Stimulated activated CD8-positive, alpha-beta memory T cell treated with anti-CD3 and anti-CD28 coated beads, Interleukin-12 subunit alpha, Interleukin-12 subunit beta, amount 100 ng/mL, for 4 hours (primary cell): ENCODE results near the gene RGCC.
"Not testable (repeated sequence)": the region's sequence is repeated elsewhere in the genome, so short reads cannot be mapped to it uniquely, and the experiment has no call there.

Source experiments
- DNase-seq: peaks from one replicate; pipeline ENCODE4 v3.0.0-alpha.2; 2020; ENCODE audit warnings: low read depth

RGCC gene

GRCh38 chr13:41490371-41491015 is 33.1 kb downstream of the RGCC start:
- DNase-seq: no peak

GRCh38 chr13:41491436-41491835 is 34.1 kb downstream of the RGCC start:
- DNase-seq: no peak

DNA sequence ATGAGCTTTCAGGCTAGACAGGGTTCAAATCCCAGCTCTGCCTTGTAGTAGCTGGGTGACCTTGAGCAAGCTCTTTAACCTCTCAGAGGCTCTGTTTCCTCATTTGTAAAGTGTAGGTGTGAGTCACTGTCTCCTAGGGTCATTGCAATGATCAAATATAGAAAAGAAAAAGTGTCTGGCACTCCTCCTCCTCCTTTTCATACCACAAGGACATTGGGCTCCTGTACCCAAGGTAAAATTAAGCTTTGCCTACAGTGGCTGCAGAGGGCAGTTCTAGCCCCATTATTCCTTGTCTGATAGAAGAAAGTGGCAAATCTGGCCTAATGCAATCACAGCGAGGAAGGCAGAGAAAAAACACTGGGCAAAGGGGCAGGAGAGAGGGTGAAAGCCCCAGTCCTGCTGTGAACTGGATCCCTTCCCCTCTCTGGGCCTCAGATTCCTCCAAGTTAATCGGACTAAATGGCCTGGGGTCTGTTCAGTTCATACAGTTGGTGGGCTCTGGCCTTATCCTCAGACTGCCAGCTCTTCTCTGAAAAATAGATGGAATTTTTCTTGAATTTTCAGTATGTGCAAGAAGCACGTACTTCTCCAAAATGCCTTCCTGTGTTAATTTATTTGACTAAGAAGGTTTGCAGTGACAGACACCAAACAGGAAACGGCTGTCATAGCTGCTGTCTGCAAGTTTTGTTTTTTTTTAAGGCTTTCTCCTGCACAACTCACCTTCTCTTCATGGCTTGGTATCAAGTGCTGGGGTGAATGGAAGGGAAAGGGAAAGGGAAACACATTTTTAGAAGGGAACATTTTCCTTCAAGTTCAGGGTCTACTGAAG is 35.3 kb downstream of the RGCC start:
- no peak for DNase-seq

DNA sequence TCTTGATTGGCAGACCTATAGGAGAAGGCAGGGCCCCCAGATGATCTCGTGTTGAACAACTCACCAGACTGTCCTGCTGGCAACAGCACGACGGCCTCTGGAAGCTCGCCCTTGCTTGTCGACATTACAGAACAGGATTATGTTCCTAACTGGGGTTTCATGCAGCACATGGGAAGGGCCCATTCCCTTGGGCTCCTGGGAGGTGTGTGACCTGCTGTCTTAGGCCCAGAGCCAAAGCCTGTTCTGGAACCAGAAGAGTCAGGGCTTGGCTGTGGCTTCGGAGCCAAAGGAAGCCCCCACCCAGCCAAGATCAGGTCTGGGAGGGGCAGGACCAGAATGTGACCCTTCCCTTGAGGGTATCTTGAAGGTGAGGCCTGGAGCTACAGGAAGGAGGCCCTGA is 36.9 kb downstream of the RGCC start:
- DNase-seq: no peak

DNA sequence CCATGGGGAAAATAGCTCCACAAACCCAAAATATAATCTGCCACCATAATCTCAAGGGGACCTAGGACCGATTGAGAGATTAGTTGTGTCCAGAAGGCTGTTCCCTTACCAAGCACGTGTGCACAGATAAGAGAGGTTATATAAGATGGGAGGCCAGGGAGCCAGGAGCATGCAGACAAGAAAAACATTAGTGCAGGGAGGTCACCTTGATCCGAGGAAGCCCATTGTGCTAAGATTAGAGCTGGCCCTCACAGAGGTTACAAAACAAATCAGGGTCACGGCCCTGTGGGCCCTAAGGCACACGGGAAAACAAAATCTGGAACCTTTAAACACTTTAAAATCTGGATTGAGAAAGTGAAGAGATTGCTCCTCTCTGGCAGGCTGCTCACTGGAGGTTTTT is 37.7 kb downstream of the RGCC start:
- DNase-seq: no peak

GRCh38 chr13:41496420-41497234 is 39.3 kb downstream of the RGCC start:
- DNase-seq: no peak

GRCh38 chr13:41497436-41497835 is 40.1 kb downstream of the RGCC start:
- DNase-seq: no peak

- DNase-seq: no peak
These were observed 42.1 kb downstream of the RGCC start for GRCh38 chr13:41499452-41499851.

DNA sequence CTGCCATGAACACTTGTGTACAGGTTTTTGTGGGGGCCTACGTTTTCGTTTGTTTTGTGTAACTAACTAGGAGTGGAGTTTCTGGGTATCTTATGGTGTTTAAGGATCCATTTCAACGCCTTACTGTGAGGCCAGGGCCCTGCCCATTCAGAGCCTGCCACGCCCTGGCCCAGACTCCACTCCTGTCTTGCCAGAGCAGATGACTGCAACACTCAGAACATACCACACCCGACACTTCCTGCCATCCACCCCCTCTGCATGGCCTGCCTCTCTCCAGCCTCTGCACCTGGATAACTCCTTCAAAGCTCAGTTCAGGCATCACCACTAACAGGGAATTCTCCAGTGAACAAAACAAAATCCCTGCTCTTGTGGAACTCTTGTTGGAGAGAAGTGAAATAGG is 43.2 kb downstream of the RGCC start:
- DNase-seq: no peak

DNA sequence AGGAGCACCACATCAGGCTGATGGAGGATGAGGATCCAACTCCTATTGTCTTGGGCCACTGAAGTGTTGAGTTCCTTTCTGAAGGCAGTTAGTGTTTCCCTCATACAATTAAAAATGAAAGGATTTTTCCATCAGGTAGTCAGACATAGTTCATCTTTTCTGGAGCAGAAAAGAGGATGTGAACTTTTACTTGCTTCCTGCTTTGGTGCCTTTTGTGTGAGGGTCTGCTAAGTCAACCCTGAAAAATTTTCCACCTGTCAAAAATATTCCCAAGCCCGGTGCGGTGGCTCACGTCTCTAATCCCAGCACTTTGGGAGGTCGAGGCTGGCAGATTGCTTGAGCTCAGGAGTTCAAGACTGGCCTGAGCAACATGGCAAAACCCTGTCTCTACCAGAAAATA is 43.9 kb downstream of the RGCC start:
- DNase-seq: no peak

DNA sequence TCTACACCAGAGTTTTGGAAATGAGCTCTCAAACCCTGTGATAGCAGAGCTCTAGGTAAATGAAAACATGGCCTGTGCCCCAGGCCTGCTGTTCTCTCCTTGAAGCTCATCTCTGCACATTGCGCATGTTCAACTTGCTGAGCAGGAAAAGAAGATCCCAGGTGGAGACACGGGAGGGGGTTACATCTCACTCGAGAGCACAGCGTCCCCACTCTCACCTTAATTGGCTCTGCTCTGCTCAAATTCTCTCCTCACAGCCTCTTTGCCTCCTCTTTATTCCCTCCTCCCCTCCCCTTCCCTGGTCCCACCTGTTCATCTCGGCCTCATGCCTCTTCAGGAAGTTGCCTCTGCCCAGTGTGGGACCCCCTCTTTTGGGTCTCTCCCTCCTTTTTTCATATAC is 44.7 kb downstream of the RGCC start:
- DNase-seq: no peak

DNA sequence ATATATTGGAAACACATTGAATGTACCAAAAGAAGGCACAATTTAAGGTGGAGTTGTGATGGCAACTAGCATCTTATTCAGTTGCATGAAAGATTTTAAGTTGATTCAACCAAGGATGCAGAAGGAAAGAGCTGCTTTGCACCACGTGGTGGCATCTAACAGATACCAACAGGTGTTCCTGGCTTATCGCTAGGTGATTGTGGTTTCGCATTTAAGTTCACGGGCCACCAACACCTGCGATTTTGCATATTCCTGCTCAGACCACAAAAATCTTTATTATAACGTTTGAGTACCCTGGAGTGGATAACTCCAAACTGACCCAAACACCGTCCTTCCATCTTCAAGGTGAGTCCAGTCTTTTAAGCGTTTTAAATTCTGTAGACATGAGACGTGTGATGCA is 45.3 kb downstream of the RGCC start:
- no peak for DNase-seq

DNA sequence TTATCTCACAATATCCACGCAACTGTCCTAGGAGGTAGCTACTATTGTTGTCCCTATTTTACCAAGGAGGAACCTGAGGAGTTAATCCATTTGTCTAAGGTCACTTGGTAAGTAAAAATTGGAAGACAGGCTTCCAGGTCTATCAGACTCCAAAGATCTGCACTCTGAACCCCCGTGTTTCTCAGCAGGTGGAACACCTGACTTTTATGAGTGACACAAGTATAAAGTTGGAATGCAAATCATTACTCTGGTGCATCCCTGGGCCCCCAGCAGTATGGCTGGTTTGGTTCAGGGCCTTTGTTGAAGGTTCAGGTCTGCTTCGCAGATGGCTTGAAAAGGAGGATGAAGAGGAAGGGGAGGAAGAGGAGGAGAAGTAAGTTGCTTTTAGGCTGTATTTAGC is 46.0 kb downstream of the RGCC start:
- no peak for DNase-seq

DNA sequence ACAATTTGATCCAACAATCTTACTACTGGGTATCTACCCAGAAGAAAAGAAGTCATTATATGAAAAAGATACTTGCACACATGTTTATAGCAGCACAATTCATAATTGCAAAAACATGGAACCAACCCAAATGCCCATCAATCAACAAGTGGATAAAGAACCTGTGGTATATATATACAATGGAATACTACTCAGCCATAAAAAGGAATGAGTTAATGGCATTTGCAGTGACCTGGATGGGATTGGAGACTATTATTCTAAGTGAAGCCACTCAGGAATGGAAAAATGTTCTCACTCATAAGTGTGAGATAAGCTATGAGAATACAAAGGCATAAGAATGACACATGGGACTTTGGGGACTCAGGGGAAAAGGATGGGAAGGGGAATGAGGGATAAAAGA is 47.3 kb downstream of the RGCC start:
- not testable (repeated sequence) for DNase-seq

DNA sequence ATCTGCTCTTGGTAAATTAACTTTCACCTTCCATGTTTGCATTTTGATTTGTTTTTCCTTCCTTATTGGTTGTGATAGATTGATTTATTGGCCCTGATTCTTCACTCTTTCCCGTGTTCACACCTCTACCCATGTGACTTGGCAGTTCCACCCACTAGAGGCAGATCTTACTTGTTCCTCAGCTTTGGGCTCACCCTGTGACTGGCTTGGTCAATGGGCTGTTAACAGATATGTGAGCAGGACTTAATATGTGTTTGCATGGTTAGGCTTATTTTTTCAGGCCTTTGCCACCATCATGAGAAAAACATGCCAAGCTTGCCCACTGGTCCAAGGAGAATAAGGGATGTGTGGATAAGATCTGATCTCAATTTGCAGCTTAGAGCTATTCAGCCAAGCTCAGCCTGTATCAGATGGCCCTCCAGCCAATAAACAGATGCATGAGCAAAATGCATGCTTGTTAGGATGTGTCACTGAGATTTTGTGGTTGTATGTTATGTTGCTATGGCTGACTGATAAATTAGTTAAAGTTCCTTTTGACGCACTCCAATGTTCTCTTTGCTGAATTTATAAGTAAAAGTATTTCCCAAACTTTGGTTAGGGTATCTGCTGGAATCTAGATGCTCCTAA is 48.0 kb downstream of the RGCC start:
- DNase-seq: no peak

DNA sequence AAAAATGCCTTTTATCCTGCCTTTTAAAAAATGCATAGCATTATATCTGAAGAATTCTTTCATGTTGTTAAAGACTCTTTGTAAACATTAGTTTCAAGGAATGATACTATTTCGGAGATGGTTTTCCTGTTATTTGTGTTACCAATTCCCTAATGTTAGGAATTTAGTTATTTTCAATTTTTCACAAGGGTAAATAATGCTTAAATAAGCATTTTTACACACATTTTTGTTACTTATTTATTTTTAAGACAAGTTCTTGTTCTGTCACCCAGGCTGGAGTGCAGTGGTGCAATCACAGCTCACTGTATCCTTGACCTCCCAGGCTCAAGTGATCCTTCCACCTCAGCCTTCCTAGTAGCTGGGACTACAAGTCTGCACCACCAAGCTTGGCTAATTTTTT is 49.0 kb downstream of the RGCC start:
- DNase-seq: no peak

DNA sequence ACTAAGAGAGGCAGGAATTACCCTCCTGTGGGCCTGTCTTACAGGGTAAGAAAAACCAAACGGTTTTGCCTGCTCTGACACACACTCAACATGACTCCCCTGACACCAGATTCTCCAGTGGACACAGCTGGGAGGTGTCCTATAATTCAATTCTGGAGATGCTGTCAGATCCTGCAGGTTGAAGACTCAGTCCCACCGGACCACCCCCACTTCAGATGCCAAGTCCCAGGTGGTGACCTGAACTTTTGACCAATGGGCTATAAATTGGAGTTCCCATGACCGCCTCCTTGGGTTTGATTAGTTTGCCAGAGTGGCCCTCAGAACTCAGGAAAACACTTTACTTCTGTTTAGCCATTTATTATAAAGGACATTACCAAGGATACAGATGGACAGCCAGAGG is 52.6 kb downstream of the RGCC start:
- DNase-seq: no peak

GRCh38 chr13:41511827-41512226 is 54.5 kb downstream of the RGCC start:
- no peak for DNase-seq

DNA sequence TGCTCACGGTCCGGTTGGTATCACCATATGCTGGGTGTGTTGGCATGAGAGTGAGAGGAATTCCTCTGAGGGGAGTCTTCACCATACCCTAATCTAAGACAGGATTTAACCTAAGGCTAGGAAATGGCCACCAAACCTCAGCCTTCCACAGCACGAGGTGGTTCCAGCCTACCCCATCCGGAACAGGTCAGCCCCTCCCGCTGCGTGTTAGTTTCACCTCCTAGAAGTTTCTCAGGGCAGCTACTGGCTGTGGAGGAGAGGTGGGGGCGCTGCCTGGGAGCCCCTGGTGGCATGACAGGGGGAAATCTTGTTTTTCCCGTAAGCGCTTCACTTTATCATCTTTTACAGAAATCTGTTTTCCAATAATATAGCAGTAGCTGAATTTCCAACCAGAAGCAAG is 55.1 kb downstream of the RGCC start:
- DNase-seq: no peak

GRCh38 chr13:41513600-41513999 is 56.2 kb downstream of the RGCC start:
- no peak for DNase-seq

DNA sequence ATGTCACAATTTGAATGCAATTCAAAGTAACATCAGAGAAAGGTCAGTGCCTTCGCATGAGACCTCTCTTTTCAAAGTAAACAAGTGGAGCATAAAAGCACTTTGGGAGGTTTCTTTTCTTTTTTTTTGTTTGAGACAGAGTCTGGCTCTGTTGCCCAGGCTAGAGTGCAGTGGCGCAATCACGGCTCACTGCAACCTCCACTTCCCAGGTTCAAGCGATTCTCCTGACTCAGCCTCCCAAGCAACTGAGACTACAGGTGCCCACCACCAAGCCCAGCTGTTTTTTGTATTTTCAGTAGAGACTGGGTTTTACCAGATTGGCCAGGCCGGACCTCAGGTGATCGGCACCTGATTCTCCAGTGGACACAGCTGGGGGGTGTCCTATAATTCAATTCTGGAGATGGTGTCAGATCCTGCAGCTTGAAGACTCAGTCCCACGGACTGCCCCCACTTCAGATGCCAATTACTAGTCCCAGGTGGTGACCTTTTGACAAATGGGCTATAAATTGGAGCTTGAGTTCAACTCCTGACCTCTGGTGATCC is 57.6 kb downstream of the RGCC start:
- no peak for DNase-seq

- no peak for DNase-seq
These were observed 58.3 kb downstream of the RGCC start for GRCh38 chr13:41515491-41516139.
